SK-N-SH (cell line): ENCODE results near the gene ROBO1. TPM values are rescaled to one million over a fixed set of nuclear protein-coding genes. Genes with fewer than 3 reads are reported as not detected.

ENCODE experiments used
- CTCF ChIA-PET: fragments of 300-600, 350-600 bp; formaldehyde crosslinking; extraction: SDS; loops from one replicate; lab custom pipeline; 2021; lab: Yijun Ruan, JAX
- POLR2A ChIA-PET: fragments of 350-600 bp; sonication (Branson Sonifier 250); formaldehyde crosslinking; extraction: SDS; loops from one replicate; lab custom pipeline; 2020; ENCODE audit warnings: antibody characterized with exemption, inconsistent platforms; lab: Yijun Ruan, JAX
- DNase-seq: peaks from one replicate; pipeline ENCODE4 v3.0.0; 2012
- H2AFZ ChIP-seq: fragments of 200-600 bp; sonication (generic); 2 replicates; pipeline ENCODE4 v1.8.1; 2016; ENCODE audit warnings: antibody characterized with exemption, mild to moderate bottlenecking, low read depth
- H3F3A ChIP-seq: fragments of 200-600 bp; sonication (generic); replicated peaks from 2 replicates; pipeline ENCODE3; 2016; ENCODE audit warnings: antibody characterized with exemption, mild to moderate bottlenecking; ENCODE audit not compliant: insufficient read depth
- H3K27ac ChIP-seq, 2 experiments: fragments of 200-500 bp in 1 of 2; fragments of 200-600 bp in 1 of 2; sonication (Bioruptor generic) in 1 of 2; sonication (generic), shearing (Covaris generic) in 1 of 2; 2 replicates each; pipeline versions ENCODE4 v1.5.1 to v1.6.1; 2014 to 2016; ENCODE audit warnings: low read depth in 2 of 2, inconsistent platforms in 1 of 2, low read length in 1 of 2, mild to moderate bottlenecking in 1 of 2, mixed read lengths in 1 of 2
- H3K27me3 ChIP-seq: fragments of 200-600 bp; sonication (generic), shearing (Covaris generic); 2 replicates; pipeline ENCODE4 v1.6.1; 2016; ENCODE audit warnings: mixed run types; ENCODE audit not compliant: insufficient read depth
- H3K36me3 ChIP-seq, 2 experiments: fragments of 200-500 bp in 1 of 2; fragments of 200-600 bp in 1 of 2; sonication (Bioruptor generic) in 1 of 2; sonication (generic) in 1 of 2; replicated peaks in 1 of 2; 2 replicates each; pipeline versions ENCODE3 to v1.5.1; 2014 to 2016; ENCODE audit warnings: low read length in 1 of 2, mild to moderate bottlenecking in 1 of 2; ENCODE audit not compliant: insufficient read depth in 2 of 2, control insufficient read depth in 1 of 2
- H3K4me1 ChIP-seq, 2 experiments: fragments of 200-500 bp in 1 of 2; fragments of 200-600 bp in 1 of 2; sonication (Bioruptor generic) in 1 of 2; sonication (generic), shearing (Covaris generic) in 1 of 2; 2 replicates each; pipeline versions ENCODE4 v1.5.1 to v1.6.1; 2014 to 2016; ENCODE audit warnings: low read depth in 1 of 2, low read length in 1 of 2, mixed run types in 1 of 2; ENCODE audit not compliant: insufficient read depth in 2 of 2, control insufficient read depth in 1 of 2
- H3K4me2 ChIP-seq: fragments of 200-600 bp; sonication (generic), shearing (Covaris generic); 2 replicates; pipeline ENCODE4 v1.6.1; 2017; ENCODE audit warnings: mixed run types
- H3K4me3 ChIP-seq, 2 experiments: fragments of 200-500 bp in 1 of 2; fragments of 200-600 bp in 1 of 2; sonication (Bioruptor generic) in 1 of 2; sonication (generic), shearing (Covaris generic) in 1 of 2; 2 replicates each; pipeline versions ENCODE4 v1.5.1 to v1.8.1; 2014 to 2016; ENCODE audit warnings: low read depth in 2 of 2, inconsistent platforms in 1 of 2, low read length in 1 of 2, mild to moderate bottlenecking in 1 of 2, mixed read lengths in 1 of 2, moderate library complexity in 1 of 2
- H3K79me2 ChIP-seq: fragments of 200-600 bp; sonication (generic); 2 replicates; pipeline ENCODE4 v1.8.1; 2017; ENCODE audit warnings: mild to moderate bottlenecking; ENCODE audit not compliant: insufficient read depth
- H3K9ac ChIP-seq: fragments of 200-600 bp; sonication (generic); 2 replicates; pipeline ENCODE4 v1.6.1; 2017; ENCODE audit warnings: mixed run types
- H3K9me2 ChIP-seq: fragments of 200-600 bp; sonication (generic); 2 replicates; pipeline ENCODE4 v1.6.1; 2017; ENCODE audit warnings: mixed run types
- H3K9me3 ChIP-seq: fragments of 200-600 bp; sonication (generic); 2 replicates; pipeline ENCODE4 v1.6.1; 2017; ENCODE audit warnings: mixed run types, mild to moderate bottlenecking, moderate library complexity
- H4K20me1 ChIP-seq: fragments of 200-600 bp; sonication (generic); 2 replicates; pipeline ENCODE4 v1.6.1; 2017; ENCODE audit warnings: mild to moderate bottlenecking, mixed run types; ENCODE audit not compliant: insufficient read depth
- CTCF ChIP-seq: fragments of 200-600 bp; sonication (generic); IDR thresholded peaks from 2 replicates; pipeline ENCODE4 v1.6.1; 2017; ENCODE audit warnings: antibody characterized with exemption, mild to moderate bottlenecking, moderate library complexity
- EP300 ChIP-seq, 2 experiments: IDR thresholded peaks; 2 replicates each; pipeline versions ENCODE4 v1.4.0 to v1.6.1; 2012; ENCODE audit warnings: borderline replicate concordance in 1 of 2, low read depth in 1 of 2, low read length in 1 of 2
- FOSL2 ChIP-seq: IDR thresholded peaks from 2 replicates; pipeline ENCODE4 v1.4.0; 2012; ENCODE audit warnings: low read depth, mild to moderate bottlenecking, moderate library complexity, borderline replicate concordance
- FOXJ3 ChIP-seq: sonication (generic); formaldehyde crosslinking; IDR thresholded peaks from 2 replicates; pipeline ENCODE4 v1.5.1; 2020; ENCODE audit warnings: mild to moderate bottlenecking, missing genetic modification reagents
- FOXM1 ChIP-seq: IDR thresholded peaks from 2 replicates; pipeline ENCODE4 v1.4.0; 2012; ENCODE audit warnings: low read depth, mild to moderate bottlenecking
- GABPA ChIP-seq: IDR thresholded peaks from 2 replicates; pipeline ENCODE4 v1.4.0; 2012; ENCODE audit warnings: low read depth, mild to moderate bottlenecking
- GATA2 ChIP-seq: sonication (generic); formaldehyde crosslinking; IDR thresholded peaks from 2 replicates; pipeline ENCODE4 v1.5.0; 2020; ENCODE audit warnings: mild to moderate bottlenecking, missing genetic modification reagents
- JUND ChIP-seq: IDR thresholded peaks from 2 replicates; pipeline ENCODE4 v1.4.0; 2012
- MXI1 ChIP-seq: IDR thresholded peaks from 2 replicates; pipeline ENCODE4 v1.6.1; 2012; ENCODE audit warnings: mild to moderate bottlenecking, low read depth, low read length, improper control_type of control experiment
- PBX3 ChIP-seq: IDR thresholded peaks from 2 replicates; pipeline ENCODE4; 2012
- RAD21 ChIP-seq: IDR thresholded peaks from 2 replicates; pipeline ENCODE4 v1.6.1; 2012; ENCODE audit warnings: mild to moderate bottlenecking, low read length
- RCOR1 ChIP-seq: fragments of 150-350 bp; IDR thresholded peaks from 2 replicates; pipeline ENCODE4 v1.6.1; 2017; ENCODE audit warnings: antibody characterized with exemption, low read length
- REST ChIP-seq: IDR thresholded peaks from 2 replicates; pipeline ENCODE4 v1.6.1; 2012; ENCODE audit warnings: mild to moderate bottlenecking, low read depth, low read length, moderate library complexity
- SIN3A ChIP-seq: IDR thresholded peaks from 2 replicates; pipeline ENCODE4 v1.6.1; 2012; ENCODE audit warnings: low read depth, mild to moderate bottlenecking, low read length, moderate library complexity, borderline replicate concordance
- WGBS: methylation state at CpG from one replicate; pipeline ENCODE4 v1.1.6; 2017; ENCODE audit warnings: low lambda C conversion rate; 5-methylcytosine and 5-hydroxymethylcytosine counted together
- polyA plus RNA-seq, 3 experiments: library from polyadenylated mRNA; depleted of rRNA; stranded (reverse); fragments of >200 nt; gene quantifications; 2 replicates each; pipeline ENCODE4 v1.2.3, GENCODE V29; 2012
- TF ChIP-seq, protein P1 (sequence below): IDR thresholded peaks from 2 replicates; pipeline ENCODE4 v1.4.0; 2012; ENCODE audit warnings: low read depth

The ROBO1 gene
- polyA plus RNA-seq, 1 of the 3 experiments (the other 2 are of a cell fraction), result 22.7 TPM

GRCh38 chr3:78994174-78995027, 773.4 kb downstream of the ROBO1 start:
- peaks cover 0 to 10% of the 10 kb centered on the region in 2 experiments; a peak in 1 of 4 replicates for H3K4me1 ChIP-seq
- no peaks in the 10 kb centered on the region for H3K9me2 ChIP-seq
- H3K9me3 ChIP-seq, result peaks cover 15% of the 10 kb centered on the region; the same call in 1 of the 2 replicates
- H2AFZ ChIP-seq, result no peak overlapping the region
- no peak overlapping the region for H3K4me2 ChIP-seq
- TF ChIP-seq REST (no peak), GABPA (no peak), FOSL2 (no peak), FOXJ3 (no peak), FOXM1 (no peak), RCOR1 (no peak), CTCF (no peak), MXI1 (no peak), JUND (no peak), GATA2 (CRISPR knock-in tag) (no peak), SIN3A (no peak), PBX3 (no peak), EP300 (IDR thresholded peaks at IDR 0.05; ENCODE audit: borderline replicate concordance in 1 of 2, low read depth in 1 of 2, low read length in 1 of 2) (no peak), RAD21 (no peak)
- TF ChIP-seq, protein P1, sequence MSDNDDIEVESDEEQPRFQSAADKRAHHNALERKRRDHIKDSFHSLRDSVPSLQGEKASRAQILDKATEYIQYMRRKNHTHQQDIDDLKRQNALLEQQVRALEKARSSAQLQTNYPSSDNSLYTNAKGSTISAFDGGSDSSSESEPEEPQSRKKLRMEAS, result no peak
- ChIA-PET CTCF (interaction anchor here (1.6 kb wide), 1 partner anchor 22 kb away, joined by 4 read pairs; no protein-coding TSS in a partner anchor), POLR2A (no interaction called here)
- DNase-seq, result no peak
- H3K4me3 ChIP-seq, result no peak overlapping the region
- H3K27ac ChIP-seq, result no peak overlapping the region
- 88% methylated on average over 9 of the region's 9 CpGs for WGBS
- H3K9ac ChIP-seq, result no peak overlapping the region
- H3F3A ChIP-seq, result peaks cover 3% of the 10 kb centered on the region
- H3K36me3 ChIP-seq, result peaks cover 0 to 16% of the 10 kb centered on the region in 2 experiments
- no peaks in the 10 kb centered on the region for H4K20me1 ChIP-seq
- peaks cover 71% of the 10 kb centered on the region for H3K79me2 ChIP-seq
- H3K27me3 ChIP-seq, result no peaks in the 10 kb centered on the region
